Ecto neural progenitor cell (in vitro differentiated cells): ENCODE measurements around the gene FHIT.

ENCODE experiments used
- DNase-seq: peaks from one replicate; pipeline ENCODE4 v3.0.0-alpha.2; 2018; ENCODE audit warnings: low spot score

FHIT gene

GRCh38 chr3:59764171-59764570 is 1487.1 kb downstream of the FHIT start:
- DNase-seq: no peak

DNA sequence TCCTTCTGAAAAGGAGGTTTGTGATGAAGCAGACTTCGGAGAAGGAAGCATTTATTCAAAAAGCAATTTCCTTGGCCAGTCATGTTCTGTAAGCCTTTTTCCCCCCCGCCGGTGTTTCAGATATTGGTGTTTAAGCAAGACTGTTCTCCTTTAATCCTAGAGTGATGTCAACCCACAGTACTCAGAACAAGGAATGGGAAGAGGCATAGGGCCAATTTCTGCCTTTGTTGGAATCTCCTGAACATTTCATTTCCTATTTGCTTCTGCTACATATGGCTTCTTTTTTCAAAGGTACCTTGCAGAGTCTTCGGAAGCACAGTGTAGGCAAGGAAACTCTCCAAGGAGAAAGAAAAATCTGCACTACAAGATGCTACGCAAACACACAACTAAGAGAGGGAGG is 1488.3 kb downstream of the FHIT start:
- no peak for DNase-seq

DNA sequence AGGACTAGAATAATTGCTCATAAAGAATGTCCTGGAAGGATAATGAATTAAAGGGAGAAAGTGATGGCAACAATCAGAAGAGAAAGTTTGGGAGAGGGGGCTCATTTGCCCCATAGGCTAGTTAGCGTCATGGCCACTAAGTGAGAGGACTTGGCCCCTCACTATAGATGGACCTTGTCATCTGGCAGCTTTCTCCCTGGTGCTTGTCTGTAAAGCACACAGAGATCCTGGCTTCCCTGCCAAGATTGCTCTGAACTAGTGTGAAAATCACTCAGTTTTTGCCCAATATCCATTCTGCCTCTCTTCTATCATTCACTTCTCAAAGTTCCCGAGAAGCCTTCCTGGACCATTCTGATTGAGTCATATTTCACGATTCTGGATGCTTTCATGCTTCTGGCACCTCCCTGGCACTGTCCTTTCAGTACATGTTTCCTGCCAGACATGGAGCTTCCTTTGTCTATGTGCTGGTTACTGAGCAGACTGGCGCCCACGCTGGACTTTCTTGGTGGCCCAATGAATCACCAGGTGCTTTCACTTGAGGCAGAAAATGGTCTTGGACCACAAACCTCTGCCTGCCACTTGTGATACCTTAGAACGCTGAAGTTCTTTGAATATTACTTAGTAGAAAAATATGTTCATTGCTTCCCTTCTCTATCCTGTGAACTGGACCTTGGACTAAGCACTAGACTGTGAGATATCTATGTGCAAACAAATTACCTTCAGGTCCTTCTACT is 1491.8 kb downstream of the FHIT start:
- no peak for DNase-seq

DNA sequence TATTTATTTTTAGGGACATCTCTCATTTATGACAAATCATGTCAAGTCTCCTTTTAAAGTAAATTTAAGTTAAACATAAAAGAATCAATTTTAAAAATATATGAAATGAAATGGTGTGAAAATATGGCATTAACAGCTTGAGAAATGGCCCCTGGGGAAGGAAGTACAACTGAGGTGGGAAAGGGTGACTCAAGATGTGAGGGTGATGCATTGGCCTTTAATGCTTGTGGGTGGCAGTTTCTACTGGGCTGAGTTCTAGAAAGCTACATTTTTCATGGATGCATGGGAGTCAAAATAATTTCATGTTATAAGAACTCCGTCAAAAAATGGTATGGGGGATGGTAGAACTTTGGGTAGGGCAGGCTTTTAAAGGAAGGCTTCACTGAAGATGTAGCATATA is 1492.6 kb downstream of the FHIT start:
- DNase-seq: no peak

DNA sequence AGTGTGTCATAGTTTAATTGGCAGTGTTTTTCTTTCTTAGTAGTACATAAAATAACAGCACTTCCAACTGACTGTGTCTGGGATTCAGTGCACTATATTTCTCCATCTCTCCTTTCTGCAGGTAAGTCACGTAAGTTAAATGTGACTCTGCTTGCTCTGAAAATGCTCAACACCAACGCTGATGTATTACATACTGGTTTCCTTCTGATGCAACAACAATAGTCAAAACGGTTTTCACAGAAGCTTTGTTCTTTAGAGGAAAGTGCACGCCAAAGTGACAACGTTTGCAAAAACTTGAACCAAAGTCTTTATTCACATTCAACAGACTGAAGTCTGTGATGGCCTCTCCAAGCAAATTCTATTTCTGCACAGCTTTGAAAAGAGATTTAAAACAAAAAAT is 1494.3 kb downstream of the FHIT start:
- DNase-seq: no peak

- DNase-seq: no peak
Observed at GRCh38 chr3:59754456-59755129, 1496.7 kb downstream of the FHIT start.

GRCh38 chr3:59753808-59754450 is 1497.3 kb downstream of the FHIT start:
- no peak for DNase-seq

DNA sequence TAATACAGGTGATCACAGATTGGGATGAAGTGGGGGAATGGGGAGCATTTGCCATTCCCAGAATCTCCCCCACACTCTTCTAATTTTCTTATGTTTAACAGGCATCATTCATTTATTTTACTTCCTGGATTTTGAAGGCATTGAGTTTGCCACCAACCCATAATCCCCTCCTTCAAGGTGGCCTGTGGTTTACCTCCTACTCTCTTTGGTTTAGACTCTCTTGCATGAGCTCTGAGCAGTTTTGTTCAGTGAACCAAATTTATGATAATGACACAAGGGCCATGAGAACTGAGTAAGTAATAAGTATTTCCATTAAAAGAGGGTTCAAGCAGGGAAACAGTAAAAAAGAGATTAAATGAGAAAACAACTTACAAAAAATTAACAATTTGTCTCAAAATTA is 1498.3 kb downstream of the FHIT start:
- no peak for DNase-seq

DNA sequence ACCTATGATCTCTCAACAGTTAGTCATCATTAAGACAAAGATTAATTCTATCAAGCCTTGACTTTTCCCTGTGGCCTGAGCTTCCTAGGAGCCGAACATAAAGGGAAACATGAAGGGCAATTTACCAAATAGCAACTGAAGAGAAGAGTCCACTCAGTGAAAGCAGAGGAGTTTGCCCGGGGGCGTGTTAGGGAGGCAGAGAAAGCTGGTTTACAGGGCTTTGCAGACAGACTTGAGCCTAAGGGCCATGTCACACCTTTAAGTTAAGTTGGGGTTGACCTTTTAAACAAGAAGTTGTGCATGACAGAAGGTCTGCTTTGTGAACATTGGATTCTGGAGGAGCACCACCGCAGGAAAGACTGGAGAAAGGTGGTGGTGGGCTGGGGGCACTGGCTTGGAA is 1499.6 kb downstream of the FHIT start:
- no peak for DNase-seq

GRCh38 chr3:59750391-59750790 is 1500.9 kb downstream of the FHIT start:
- no peak for DNase-seq

- DNase-seq: no peak
Observed at GRCh38 chr3:59749291-59749690, 1502.0 kb downstream of the FHIT start.

- DNase-seq: no peak
Observed at GRCh38 chr3:59746585-59746984, 1504.7 kb downstream of the FHIT start.

GRCh38 chr3:59737241-59737640 is 1514.0 kb downstream of the FHIT start:
- no peak for DNase-seq

- no peak for DNase-seq
Observed at GRCh38 chr3:59734061-59734460, 1517.2 kb downstream of the FHIT start.

DNA sequence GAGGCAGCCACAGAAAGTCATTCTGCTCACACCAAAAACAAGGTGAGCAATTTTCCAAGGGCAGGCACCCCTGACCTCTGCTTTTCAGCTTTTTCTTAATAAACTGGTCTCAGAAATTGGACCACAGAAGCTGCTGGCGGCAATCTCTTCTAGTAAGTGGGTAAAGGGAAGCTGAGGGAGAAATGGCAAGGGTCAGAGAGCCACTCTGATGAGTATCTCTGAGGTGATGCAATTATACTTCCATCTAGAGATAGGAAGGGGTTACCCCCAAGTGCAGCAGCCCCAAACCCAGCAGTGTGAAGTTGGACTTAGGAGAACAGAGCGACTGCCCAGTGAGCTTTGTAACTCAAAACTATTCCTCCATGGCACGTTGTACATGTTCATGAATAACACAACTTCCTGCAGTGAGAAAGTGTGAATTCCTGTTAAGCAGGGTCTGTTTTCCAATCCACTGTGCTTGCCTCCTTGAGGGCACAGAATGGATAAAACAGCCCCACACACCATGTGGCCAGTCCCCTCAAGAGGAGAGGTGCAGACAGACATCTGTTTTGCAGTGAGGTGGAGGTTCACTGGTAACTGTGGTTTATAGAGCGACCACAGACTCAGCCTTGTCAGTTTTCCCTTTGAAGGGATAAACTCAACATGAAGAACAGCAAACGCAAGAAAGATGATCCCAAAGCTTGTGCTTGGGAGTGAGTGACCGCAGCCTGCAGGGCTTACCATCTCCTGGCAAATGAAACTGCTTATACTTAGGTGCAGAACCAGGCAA is 1518.0 kb downstream of the FHIT start:
- no peak for DNase-seq

- no peak for DNase-seq
Observed at GRCh38 chr3:59731943-59732342, 1519.3 kb downstream of the FHIT start.

GRCh38 chr3:59730591-59730990 is 1520.7 kb downstream of the FHIT start:
- no peak for DNase-seq

DNA sequence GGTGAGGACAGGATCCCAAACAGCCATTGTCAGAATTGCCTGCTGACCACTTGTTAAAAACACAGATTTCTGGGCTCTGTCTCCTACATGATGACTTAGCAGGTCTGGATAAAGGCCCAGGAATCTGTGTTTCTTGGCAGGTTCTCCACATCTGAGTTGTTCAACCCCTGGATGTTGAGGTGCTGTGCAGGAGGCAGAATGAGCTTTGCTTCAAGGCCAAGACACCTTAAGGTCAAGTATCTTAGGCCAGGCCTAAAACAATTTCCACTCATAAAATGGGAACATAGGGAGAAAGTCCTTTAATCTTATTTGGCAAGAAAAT is 1522.7 kb downstream of the FHIT start:
- no peak for DNase-seq

DNA sequence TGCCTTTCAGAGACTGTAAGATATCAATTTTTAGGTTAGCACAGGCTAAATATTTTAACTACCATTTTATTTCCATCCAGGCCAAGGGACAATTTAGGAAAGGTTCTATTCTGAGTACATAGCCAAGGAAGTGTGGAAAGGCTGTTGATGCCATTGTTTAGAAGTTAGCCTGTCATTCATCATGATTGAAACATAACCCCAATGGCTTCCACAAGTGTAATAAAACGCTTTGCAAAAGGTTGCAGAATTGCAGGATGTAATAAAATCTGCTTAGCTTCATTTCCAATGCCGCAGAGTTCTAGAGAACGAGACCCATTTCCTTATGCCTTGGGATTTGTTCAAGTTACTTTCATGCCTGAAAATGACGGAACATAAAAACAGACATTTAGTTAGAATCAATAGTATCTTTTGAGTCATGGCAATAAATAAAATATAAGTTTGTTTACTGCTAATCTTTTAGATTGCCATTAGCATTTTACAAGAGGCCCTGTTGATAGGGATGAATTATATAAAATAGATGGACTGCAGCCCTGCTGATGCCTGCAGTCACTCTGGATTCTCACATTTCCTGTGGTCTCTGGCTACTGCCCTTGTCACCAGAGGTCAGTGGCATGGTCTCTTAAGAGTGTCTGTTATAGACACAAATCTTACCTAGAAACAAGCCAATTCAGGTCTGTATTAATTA is 1523.2 kb downstream of the FHIT start:
- DNase-seq: no peak

DNA sequence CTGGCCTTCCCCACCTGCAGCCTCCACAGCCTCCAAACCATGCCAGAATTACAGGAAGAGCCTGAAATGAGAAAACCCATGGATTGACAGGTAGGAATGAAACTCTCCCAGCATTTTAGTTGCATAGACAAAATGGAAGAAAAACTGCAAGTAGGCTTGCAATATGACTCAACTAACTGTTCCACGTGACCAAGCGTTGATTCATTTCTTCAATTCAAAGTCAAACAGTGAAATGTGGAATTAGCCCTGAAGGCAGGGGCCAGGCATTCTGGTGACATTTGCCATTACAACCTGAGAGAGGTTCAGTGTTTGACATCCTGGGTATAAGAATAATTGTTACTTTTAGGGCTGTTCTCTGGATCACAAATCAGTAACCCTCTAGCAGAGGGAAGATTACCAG is 1525.0 kb downstream of the FHIT start:
- DNase-seq: no peak

- no peak for DNase-seq
Observed at GRCh38 chr3:59717679-59718205, 1533.5 kb downstream of the FHIT start.

DNA sequence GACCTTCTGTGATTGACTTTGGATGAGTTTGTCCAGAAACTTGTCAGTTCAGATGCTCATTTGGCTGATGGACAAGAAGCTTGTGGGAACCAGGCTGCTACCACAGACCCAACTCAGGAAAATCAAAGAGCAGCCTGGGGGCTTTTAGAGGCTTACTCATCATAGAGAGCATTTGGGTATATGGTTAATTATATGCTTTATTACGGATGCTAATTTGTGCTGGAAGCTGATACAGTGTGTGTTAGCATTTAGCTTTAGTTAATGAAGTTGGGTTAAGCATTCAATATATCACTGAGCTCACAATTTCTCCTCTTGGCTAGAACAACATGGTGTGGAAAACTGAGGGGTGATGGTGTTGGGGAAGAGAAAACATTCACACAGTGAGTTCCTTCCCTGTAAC is 1537.2 kb downstream of the FHIT start:
- DNase-seq: no peak
